ENCODE measurements around the gene SLC16A9.

The SLC16A9 gene

DNA sequence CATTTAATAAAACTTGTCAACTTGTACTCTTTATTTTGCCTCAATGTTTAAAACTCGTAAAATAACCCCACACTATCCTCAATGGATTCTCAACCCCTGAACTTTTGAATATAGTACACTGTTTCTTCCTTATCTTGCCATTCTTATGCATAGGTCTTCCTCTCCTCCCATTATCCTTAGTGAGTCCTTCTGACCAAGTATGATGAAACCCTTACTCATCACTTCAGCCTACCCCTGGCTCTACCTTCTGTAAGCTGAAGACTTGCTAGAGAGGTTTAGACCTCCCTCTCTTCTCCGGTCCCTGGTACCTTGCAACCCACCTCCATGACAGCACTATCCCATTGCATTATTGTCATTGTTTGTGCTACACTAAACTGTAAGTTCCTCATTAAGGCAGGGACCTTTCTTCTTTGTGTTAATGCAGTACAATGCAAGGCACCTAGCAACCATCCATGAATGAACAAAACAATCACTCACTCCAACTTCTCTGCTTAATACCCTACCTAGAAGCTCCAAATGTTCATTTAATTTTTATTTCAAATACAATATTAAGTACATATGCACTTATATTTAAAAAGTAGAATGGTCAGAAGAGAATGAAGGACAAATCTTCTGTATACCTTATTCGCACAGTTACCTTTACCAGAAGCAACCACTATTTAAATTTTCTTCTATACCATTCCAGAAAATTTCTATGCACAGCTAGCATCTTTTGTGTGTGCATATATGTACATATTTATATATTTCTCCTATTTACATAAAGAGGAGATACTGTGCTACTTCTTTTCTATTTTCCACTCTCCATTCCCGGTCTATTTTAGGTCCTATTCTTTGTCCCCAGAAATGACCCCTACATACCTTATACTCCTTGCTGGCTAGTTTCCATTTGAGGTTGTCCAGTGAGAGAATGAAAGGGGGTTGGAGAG, 77.5 kb downstream of the SLC16A9 start:
- TF ChIP-seq ZBTB7A (IDR thresholded peaks at IDR 0.05; ENCODE audit: low read depth) (no peak), CREB1 (IDR thresholded peaks at IDR 0.05; ENCODE audit: low read depth) (no peak), NFIC (IDR thresholded peaks at IDR 0.05) (no peak), FOXM1 (IDR thresholded peaks at IDR 0.05; ENCODE audit: borderline replicate concordance, low read depth) (no peak), TCF12 (IDR thresholded peaks at IDR 0.05; ENCODE audit: low read depth) (no peak), MAX (IDR thresholded peaks at IDR 0.05) (no peak), CEBPB (IDR thresholded peaks at IDR 0.05) (no peak), EP300 (IDR thresholded peaks at IDR 0.05; ENCODE audit: borderline replicate concordance) (no peak)

DNA sequence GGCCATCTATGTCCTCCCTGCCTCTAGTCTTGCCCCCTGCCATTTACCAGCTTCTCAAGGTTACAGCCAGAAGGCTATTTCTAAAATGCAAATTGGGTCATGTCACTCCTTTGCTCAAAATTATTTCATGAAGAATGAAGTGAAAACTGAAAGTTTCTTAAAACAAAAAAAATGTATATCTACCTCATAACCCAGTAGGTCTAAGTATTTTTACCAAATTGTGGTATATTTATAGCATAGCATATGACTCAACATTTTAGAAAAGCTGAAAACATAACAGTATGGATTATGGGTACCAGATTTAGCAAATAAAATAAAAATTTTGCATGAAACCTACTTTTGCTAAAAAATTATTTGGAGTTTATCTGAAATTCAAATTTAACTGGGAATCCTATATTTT, 78.4 kb downstream of the SLC16A9 start:
- TF ChIP-seq TEAD4 (IDR thresholded peaks at IDR 0.05) (no peak), YY1 (IDR thresholded peaks at IDR 0.05; ENCODE audit: low read depth) (no peak), CEBPB (IDR thresholded peaks at IDR 0.05) (no peak), FOXM1 (IDR thresholded peaks at IDR 0.05; ENCODE audit: borderline replicate concordance, low read depth) (no peak), EP300 (IDR thresholded peaks at IDR 0.05; ENCODE audit: borderline replicate concordance) (no peak)

DNA sequence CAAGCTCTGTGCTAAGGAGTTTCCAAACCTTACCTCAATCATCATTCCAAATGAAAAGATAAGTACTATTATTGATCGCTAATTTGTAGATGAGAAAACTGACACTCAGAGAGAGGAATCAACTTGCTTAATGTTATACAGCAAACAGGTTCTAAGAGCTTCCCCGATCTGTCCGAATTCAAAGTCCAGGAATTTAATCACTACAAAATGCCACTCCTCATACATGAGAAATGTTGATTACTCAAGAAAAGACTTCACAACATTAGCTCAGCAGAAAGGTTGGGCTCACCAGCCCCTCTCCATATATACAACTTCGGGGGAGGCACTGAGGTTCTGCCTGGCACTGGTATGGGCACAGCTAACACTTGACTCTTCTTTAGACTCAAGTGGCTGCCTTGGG, 80.7 kb downstream of the SLC16A9 start:
- no peak for TF ChIP-seq MAX (IDR thresholded peaks at IDR 0.05)

DNA sequence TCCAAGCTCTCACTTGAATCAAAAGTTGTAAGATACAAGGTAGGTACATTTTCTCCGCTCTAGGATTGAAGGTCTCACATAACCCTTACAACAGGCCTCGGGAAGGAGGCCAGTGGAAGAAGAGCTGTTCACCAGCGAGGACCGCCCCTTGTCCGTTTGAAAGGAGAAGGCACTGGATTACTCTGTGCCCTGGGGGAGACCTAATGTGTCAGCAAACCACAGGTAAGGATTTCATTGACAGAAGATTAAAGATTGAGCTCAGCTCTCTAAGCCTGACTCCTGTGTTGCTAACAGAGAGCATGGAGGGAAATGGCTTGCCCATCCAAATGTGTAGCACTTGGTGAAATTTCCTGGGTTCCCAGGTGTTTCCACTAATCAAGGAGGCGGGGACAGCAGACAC, 81.2 kb downstream of the SLC16A9 start:
- no peak for TF ChIP-seq NFIC (IDR thresholded peaks at IDR 0.05)
- TF ChIP-seq TCF12 (IDR thresholded peaks at IDR 0.05; ENCODE audit: low read depth): no peak
- TF ChIP-seq EP300 (IDR thresholded peaks at IDR 0.05; ENCODE audit: borderline replicate concordance): no peak
- TF ChIP-seq TEAD4 (IDR thresholded peaks at IDR 0.05): no peak
- TF ChIP-seq, protein P1, sequence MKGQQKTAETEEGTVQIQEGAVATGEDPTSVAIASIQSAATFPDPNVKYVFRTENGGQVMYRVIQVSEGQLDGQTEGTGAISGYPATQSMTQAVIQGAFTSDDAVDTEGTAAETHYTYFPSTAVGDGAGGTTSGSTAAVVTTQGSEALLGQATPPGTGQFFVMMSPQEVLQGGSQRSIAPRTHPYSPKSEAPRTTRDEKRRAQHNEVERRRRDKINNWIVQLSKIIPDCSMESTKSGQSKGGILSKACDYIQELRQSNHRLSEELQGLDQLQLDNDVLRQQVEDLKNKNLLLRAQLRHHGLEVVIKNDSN (IDR thresholded peaks at IDR 0.05): no peak
- no peak for TF ChIP-seq EGR1 (IDR thresholded peaks at IDR 0.05)
- TF ChIP-seq RAD21 (IDR thresholded peaks at IDR 0.05; ENCODE audit: low read depth): no peak
- TF ChIP-seq REST (IDR thresholded peaks at IDR 0.05; ENCODE audit: low read depth): no peak

DNA sequence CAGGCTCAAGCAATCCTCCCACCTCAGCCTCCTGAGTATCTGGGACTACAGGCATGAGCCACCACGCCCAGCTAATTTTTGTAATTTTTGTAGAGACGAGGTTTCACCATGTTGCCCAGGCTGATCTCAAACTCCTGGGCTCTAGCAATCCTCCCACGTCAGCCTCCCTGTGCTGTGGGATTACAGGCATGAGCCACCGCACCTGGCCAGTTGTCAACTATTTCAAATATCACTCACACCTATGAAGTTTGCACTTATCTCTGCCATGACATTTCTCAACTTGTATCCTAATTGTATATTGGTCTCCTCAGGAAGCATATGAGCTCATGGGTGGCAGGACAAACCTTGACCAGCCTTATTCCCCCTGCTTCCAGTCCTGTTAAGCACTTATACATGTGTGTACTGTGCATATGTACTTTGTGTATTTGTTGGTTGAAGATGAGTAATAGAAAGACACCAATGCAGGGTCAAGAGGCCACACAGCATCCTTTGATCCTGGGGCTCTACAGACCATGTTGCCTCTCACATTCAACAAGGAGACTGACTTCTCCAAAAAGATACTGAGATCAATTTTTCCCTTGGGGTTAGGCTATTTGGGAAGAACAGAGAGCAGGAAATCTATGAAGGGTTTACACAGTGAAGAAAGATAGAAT, 82.2 kb downstream of the SLC16A9 start:
- TF ChIP-seq YY1 (IDR thresholded peaks at IDR 0.05; ENCODE audit: low read depth) (no peak), REST (IDR thresholded peaks at IDR 0.05; ENCODE audit: low read depth) (no peak), NFIC (IDR thresholded peaks at IDR 0.05) (no peak), TAF1 (IDR thresholded peaks at IDR 0.05; ENCODE audit: low read depth) (no peak), CREB1 (IDR thresholded peaks at IDR 0.05; ENCODE audit: low read depth) (no peak), TCF12 (IDR thresholded peaks at IDR 0.05; ENCODE audit: low read depth) (no peak), CEBPB (IDR thresholded peaks at IDR 0.05) (no peak), EP300 (IDR thresholded peaks at IDR 0.05; ENCODE audit: borderline replicate concordance) (no peak), ZBTB7A (IDR thresholded peaks at IDR 0.05; ENCODE audit: low read depth) (no peak)
- TF ChIP-seq, protein P1 (IDR thresholded peaks at IDR 0.05): no peak

- TF ChIP-seq CREB1 (IDR thresholded peaks at IDR 0.05; ENCODE audit: low read depth): no peak
- TF ChIP-seq CEBPB (IDR thresholded peaks at IDR 0.05): peak; percentile 51; the same call in 1 of the 2 replicates
Observed at GRCh38 chr10:59626523-59626869, 83.2 kb downstream of the SLC16A9 start.

Data from Ishikawa (cell line).